ENCODE results near the gene TCF7L1.

GRCh38 chr2:85269959-85270358, 136.8 kb downstream of the TCF7L1 start:
- TF ChIP-seq CTCF (optimal IDR thresholded peaks at IDR 0.05 in 1 of 3, IDR thresholded peaks at IDR 0.05 in 1 of 3, conservative IDR thresholded peaks at IDR 0.05 in 1 of 3; ENCODE audit: extremely low read depth in 1 of 3, insufficient read depth in 2 of 3, low read length in 3 of 3) (no peak), EZH2 (IDR thresholded peaks at IDR 0.05; ENCODE audit: low read length) (no peak)

Data from keratinocyte (primary cell).